G401 (cell line): ENCODE data around the gene A4GALT. TPM values are rescaled to one million over a fixed set of nuclear protein-coding genes. Genes with fewer than 3 reads are reported as not detected.
"Not testable (repeated sequence)": the region's sequence is repeated elsewhere in the genome, so short reads cannot be mapped to it uniquely, and the experiment has no call there.

Experiments
- DNase-seq: peaks from one replicate; pipeline ENCODE4 v3.0.0-alpha.2; 2015; ENCODE audit warnings: low spot score
- in situ Hi-C: cut with HindIII; loops from 2 replicates; pipeline ENCODE4 v1.10.0; 2016; ENCODE audit warnings: low sequenced_read_pairs, mixed read lengths
- total RNA-seq: library from RNA; depleted of rRNA; stranded (reverse); fragments of >200 nt; shearing (Covaris generic); gene quantifications from 2 replicates; pipeline ENCODE4 v1.2.3, GENCODE V29; 2014

The A4GALT gene
- total RNA-seq, 1 experiment from 2014 or later: 3.4 TPM

- DNase-seq: no peak
- in situ Hi-C loops: no loop called here
Observed at GRCh38 chr22:42688241-42689211, 32.1 kb downstream of the A4GALT start.

GRCh38 chr22:42686756-42687491 lies 33.7 kb downstream of the A4GALT start:
- in situ Hi-C loops: no loop called here
- DNase-seq: no peak

- in situ Hi-C loops: no loop called here
- DNase-seq: no peak
Observed at GRCh38 chr22:42685941-42686653, 34.6 kb downstream of the A4GALT start.

- DNase-seq: no peak
- in situ Hi-C loops: no loop called here
Observed at GRCh38 chr22:42684462-42685195, 36.0 kb downstream of the A4GALT start.

- in situ Hi-C loops: no loop called here
- no peak for DNase-seq
Observed at GRCh38 chr22:42683578-42684283, 36.9 kb downstream of the A4GALT start.

GRCh38 chr22:42682113-42682851 lies 38.4 kb downstream of the A4GALT start:
- in situ Hi-C loops: no loop called here
- no peak for DNase-seq

GRCh38 chr22:42680648-42681047 lies 40.0 kb downstream of the A4GALT start:
- in situ Hi-C loops: no loop called here
- DNase-seq: no peak

- DNase-seq: no peak
- in situ Hi-C loops: no loop called here
Observed at GRCh38 chr22:42679691-42680090, 41.0 kb downstream of the A4GALT start.

- in situ Hi-C loops: no loop called here
- DNase-seq: no peak
Observed at GRCh38 chr22:42678894-42679293, 41.8 kb downstream of the A4GALT start.

GRCh38 chr22:42677936-42678335 lies 42.7 kb downstream of the A4GALT start:
- in situ Hi-C loops, DNase-seq: not testable (repeated sequence)

GRCh38 chr22:42676059-42676607 lies 44.5 kb downstream of the A4GALT start:
- in situ Hi-C loops: no loop called here
- DNase-seq: no peak

- no peak for DNase-seq
- in situ Hi-C loops: no loop called here
Observed at GRCh38 chr22:42673898-42674401, 46.7 kb downstream of the A4GALT start.

- in situ Hi-C loops, DNase-seq: not testable (repeated sequence)
Observed at GRCh38 chr22:42673071-42673470, 47.6 kb downstream of the A4GALT start.

- in situ Hi-C loops: no loop called here
- DNase-seq: no peak
Observed at GRCh38 chr22:42670921-42671709, 49.6 kb downstream of the A4GALT start.

- in situ Hi-C loops: no loop called here
- DNase-seq: no peak
Observed at GRCh38 chr22:42670046-42670445, 50.6 kb downstream of the A4GALT start.

- in situ Hi-C loops: loop anchor here (10.0 kb wide), 1 partner anchor 438 kb away; no protein-coding TSS in a partner anchor
- DNase-seq: not testable (repeated sequence)
Observed at GRCh38 chr22:42666393-42666792, 54.3 kb downstream of the A4GALT start.
